ENCODE results near the gene SNRNP40. TPM values are rescaled to one million over a fixed set of nuclear protein-coding genes. Genes with fewer than 3 reads are reported as not detected.

SNRNP40 gene
- polyA plus RNA-seq, 1 donor (not counting 4 experiments of a cell fraction or from before 2014, with no cell fraction given) = 57.4 TPM

DNA sequence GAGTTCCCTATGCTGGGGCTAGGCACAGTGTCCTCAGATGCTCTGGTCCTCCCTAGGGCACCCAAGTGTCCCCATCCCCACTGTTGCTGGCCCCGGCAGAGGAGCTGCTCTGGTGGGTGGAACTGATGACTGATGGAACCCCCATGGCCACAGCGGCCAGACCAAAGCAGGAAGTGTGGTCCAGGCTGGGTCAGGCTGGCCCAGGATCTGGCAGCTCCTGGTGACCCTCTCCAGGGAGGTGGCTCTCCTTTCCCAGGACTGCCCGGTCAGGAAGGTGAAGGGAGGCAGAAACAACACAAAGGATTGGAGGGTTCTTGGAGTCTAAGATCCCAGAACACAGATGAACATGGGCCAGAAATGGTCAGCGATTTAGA is 58.0 kb downstream of the SNRNP40 start:
- FAIRE-seq = no peak

DNA sequence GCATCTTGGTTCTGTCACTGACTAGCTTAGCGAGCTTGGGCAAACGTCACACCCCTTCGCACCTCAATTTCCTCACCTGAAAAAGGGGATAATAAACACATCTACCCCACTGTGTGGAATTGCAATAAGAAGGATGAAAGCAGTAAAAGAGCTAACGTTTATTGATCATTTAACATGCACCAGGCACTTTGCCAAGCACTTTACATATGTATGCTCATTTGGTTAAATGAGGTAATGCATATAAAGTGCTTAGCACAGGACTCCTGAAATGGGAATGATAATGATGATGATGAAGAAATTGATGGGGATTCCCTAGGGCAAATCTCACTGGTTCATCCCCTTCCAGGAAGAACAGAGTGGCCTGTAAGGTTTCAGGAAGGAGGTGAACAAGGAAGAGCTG is 61.7 kb downstream of the SNRNP40 start:
- Histone ChIP-seq H3K36me3 (ENCODE audit: control insufficient read depth in 2 of 2, extremely low read depth in 1 of 2, insufficient read depth in 2 of 2, low read length in 2 of 2) (no peaks in the 10 kb centered on the region), H3K79me2 (ENCODE audit: control insufficient read depth, insufficient read depth, low read length) (no peaks in the 10 kb centered on the region), H3K4me1 (ENCODE audit: control insufficient read depth, extremely low read depth, insufficient read depth, low read length) (no peaks in the 10 kb centered on the region), H3K9ac (ENCODE audit: control insufficient read depth, extremely low read depth, insufficient read depth, low read length) (no peak overlapping the region), H3K27me3 (ENCODE audit: control insufficient read depth, extremely low read depth, insufficient read depth, low read length) (peaks cover 34% of the 10 kb centered on the region), H3K9me1 (ENCODE audit: control insufficient read depth, extremely low read depth, insufficient read depth, low read length) (peaks cover 2% of the 10 kb centered on the region), H2AFZ (ENCODE audit: control insufficient read depth, low read length) (no peak overlapping the region), H3K9me3 (ENCODE audit: control insufficient read depth, low read depth, low read length) (no peaks in the 10 kb centered on the region), H3K27ac (ENCODE audit: control insufficient read depth, insufficient read depth, low read length) (no peak overlapping the region), H4K20me1 (ENCODE audit: control insufficient read depth, extremely low read depth, insufficient read depth, low read length) (no peaks in the 10 kb centered on the region), H3K4me2 (ENCODE audit: control insufficient read depth, extremely low read depth, insufficient read depth, low read depth, low read length) (no peak overlapping the region), H3K4me3 (ENCODE audit: control insufficient read depth in 2 of 3, extremely low read depth in 1 of 3, insufficient read depth in 2 of 3, low read depth in 1 of 3, low read length in 3 of 3) (no peak overlapping the region)
- no peak for DNase-seq (ENCODE audit: low read depth, low spot score)
- no peak for TF ChIP-seq EZH2 (IDR thresholded peaks at IDR 0.05; ENCODE audit: low read length)
- TF ChIP-seq, protein P1, sequence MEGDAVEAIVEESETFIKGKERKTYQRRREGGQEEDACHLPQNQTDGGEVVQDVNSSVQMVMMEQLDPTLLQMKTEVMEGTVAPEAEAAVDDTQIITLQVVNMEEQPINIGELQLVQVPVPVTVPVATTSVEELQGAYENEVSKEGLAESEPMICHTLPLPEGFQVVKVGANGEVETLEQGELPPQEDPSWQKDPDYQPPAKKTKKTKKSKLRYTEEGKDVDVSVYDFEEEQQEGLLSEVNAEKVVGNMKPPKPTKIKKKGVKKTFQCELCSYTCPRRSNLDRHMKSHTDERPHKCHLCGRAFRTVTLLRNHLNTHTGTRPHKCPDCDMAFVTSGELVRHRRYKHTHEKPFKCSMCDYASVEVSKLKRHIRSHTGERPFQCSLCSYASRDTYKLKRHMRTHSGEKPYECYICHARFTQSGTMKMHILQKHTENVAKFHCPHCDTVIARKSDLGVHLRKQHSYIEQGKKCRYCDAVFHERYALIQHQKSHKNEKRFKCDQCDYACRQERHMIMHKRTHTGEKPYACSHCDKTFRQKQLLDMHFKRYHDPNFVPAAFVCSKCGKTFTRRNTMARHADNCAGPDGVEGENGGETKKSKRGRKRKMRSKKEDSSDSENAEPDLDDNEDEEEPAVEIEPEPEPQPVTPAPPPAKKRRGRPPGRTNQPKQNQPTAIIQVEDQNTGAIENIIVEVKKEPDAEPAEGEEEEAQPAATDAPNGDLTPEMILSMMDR (optimal IDR thresholded peaks at IDR 0.05 in 1 of 3, IDR thresholded peaks at IDR 0.05 in 1 of 3, conservative IDR thresholded peaks at IDR 0.05 in 1 of 3; ENCODE audit: extremely low read depth in 1 of 3, insufficient read depth in 2 of 3, low read length in 3 of 3) = no peak
- dilution Hi-C loops (cut with MboI; ENCODE audit: extremely low pct_ligation_motif_present, low sequenced_read_pairs) = no loop called here
- no peak for FAIRE-seq

More for the DNA sequence above, 58.0 kb downstream of the SNRNP40 start:
- Histone ChIP-seq H3K9me1 (ENCODE audit: control insufficient read depth, extremely low read depth, insufficient read depth, low read length) (peaks cover 2% of the 10 kb centered on the region), H4K20me1 (ENCODE audit: control insufficient read depth, extremely low read depth, insufficient read depth, low read length) (peaks cover 3% of the 10 kb centered on the region), H2AFZ (ENCODE audit: control insufficient read depth, low read length) (no peak overlapping the region), H3K4me3 (ENCODE audit: control insufficient read depth in 2 of 3, extremely low read depth in 1 of 3, insufficient read depth in 2 of 3, low read depth in 1 of 3, low read length in 3 of 3) (no peak overlapping the region), H3K4me2 (ENCODE audit: control insufficient read depth, extremely low read depth, insufficient read depth, low read depth, low read length) (peak overlapping the region; percentile 58), H3K9me3 (ENCODE audit: control insufficient read depth, low read depth, low read length) (no peaks in the 10 kb centered on the region), H3K36me3 (ENCODE audit: control insufficient read depth in 2 of 2, extremely low read depth in 1 of 2, insufficient read depth in 2 of 2, low read length in 2 of 2) (no peaks in the 10 kb centered on the region), H3K9ac (ENCODE audit: control insufficient read depth, extremely low read depth, insufficient read depth, low read length) (no peak overlapping the region), H3K79me2 (ENCODE audit: control insufficient read depth, insufficient read depth, low read length) (no peaks in the 10 kb centered on the region), H3K27me3 (ENCODE audit: control insufficient read depth, extremely low read depth, insufficient read depth, low read length) (peaks cover 49% of the 10 kb centered on the region), H3K27ac (ENCODE audit: control insufficient read depth, insufficient read depth, low read length) (no peak overlapping the region), H3K4me1 (ENCODE audit: control insufficient read depth, extremely low read depth, insufficient read depth, low read length) (no peaks in the 10 kb centered on the region)
- dilution Hi-C loops (cut with MboI; ENCODE audit: extremely low pct_ligation_motif_present, low sequenced_read_pairs) = no loop called here
- TF ChIP-seq EZH2 (IDR thresholded peaks at IDR 0.05; ENCODE audit: low read length) = no peak
- TF ChIP-seq, protein P1 (optimal IDR thresholded peaks at IDR 0.05 in 1 of 3, IDR thresholded peaks at IDR 0.05 in 1 of 3, conservative IDR thresholded peaks at IDR 0.05 in 1 of 3; ENCODE audit: extremely low read depth in 1 of 3, insufficient read depth in 2 of 3, low read length in 3 of 3) = no peak
- DNase-seq (ENCODE audit: low read depth, low spot score) = no peak

All from keratinocyte (primary cell).